ENCODE measurements around the gene UBE2QL1. TPM values are rescaled to one million over a fixed set of nuclear protein-coding genes. Genes with fewer than 3 reads are reported as not detected.

The UBE2QL1 gene
- total RNA-seq: under 1 TPM; 0.33 to 0.78 TPM

GRCh38 chr5:6448622-6449464 lies at the start of gene UBE2QL1:
TSS of gene UBE2QL1 (plus strand) at chr5:6448859. CDS start at chr5:6448894, 35 bp downstream.
- ATAC-seq (peak; percentile 48), DNase-seq (peak in 3 of 4 donors; percentile 16 to 39 (median 35))
- no peak for TF ChIP-seq POLR2A (IDR thresholded peaks at IDR 0.05)
- no peak for TF ChIP-seq CTCF (IDR thresholded peaks at IDR 0.05)
- H3K27ac ChIP-seq: no peak within 1 kb of the TSS
- peaks cover 0 to 9% of the 10 kb centered on the region in 2 donors for H3K27me3 ChIP-seq
- H3K36me3 ChIP-seq (replicated peaks in 1 of 2; ENCODE audit: insufficient read depth in 1 of 2, low read depth in 2 of 2): no peaks in the 10 kb centered on the region
- intact Hi-C loops (cut with DNase I): no loop called here
- WGBS, 2 donors: 0 to 2% methylated on average over 11 to 102 of the region's 103 CpGs
- H3K4me3 ChIP-seq: no peak within 1 kb of the TSS
- H3K9me3 ChIP-seq: no peaks in the 10 kb centered on the region
- peaks cover 7% of the 10 kb centered on the region for H3K4me1 ChIP-seq

DNA sequence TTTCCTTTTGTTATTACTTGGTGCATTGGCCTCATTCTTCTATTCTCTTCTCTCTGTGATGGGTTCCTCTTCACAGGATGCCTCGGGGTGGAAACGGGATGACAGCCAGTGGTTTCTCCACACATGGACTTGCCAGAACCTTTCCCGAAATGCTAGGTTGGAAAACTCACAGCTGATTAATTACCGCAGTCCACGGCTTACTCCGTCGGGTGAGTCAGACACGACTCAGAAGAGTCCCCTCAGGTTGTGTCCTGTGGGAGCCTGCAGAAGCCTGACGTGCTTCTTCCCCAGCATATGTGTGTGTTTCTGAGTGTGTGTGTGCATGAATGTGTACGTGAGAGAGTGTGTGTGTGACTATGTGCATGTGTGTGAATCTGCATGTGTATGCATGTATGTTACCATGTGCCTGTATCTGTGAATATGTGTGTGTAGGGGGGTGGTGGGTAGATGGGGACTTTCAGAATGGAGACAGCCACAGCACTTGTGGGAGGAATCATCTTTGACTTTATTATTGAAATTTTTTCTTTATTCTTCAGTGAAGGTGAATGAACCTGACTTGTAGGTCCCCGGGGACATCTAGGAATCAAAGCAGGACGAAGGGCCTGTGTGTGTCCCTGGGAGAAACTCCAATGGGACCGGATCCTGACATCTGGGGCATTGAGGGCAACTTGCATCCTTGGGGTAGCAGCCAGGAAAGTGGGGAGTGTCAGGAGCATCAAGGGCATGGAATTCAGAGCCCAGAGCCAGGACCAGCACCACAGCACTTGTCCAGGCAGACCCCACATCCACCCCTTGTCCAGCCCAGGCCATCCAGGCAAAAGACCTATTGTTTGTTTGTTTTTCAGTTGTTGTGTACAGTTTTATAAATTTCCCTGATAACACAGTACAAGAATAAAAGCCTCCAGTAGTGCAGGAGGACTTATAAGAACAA lies 48.4 kb upstream of the UBE2QL1 start:
- ATAC-seq (no peak), DNase-seq (no peak)
- intact Hi-C loops (cut with DNase I): no loop called here
- no peak for TF ChIP-seq POLR2A (IDR thresholded peaks at IDR 0.05)
- no peak for TF ChIP-seq CTCF (IDR thresholded peaks at IDR 0.05)
- Histone ChIP-seq H3K4me1 (no peaks in the 10 kb centered on the region), H3K36me3 (replicated peaks in 1 of 2; ENCODE audit: insufficient read depth in 1 of 2, low read depth in 2 of 2) (no peaks in the 10 kb centered on the region), H3K27ac (no peak overlapping the region), H3K4me3 (no peak overlapping the region), H3K27me3 (no peaks in the 10 kb centered on the region), H3K9me3 (no peaks in the 10 kb centered on the region)
- WGBS, 2 donors: 50 to 51% methylated on average over 13 of the region's 13 CpGs

DNA sequence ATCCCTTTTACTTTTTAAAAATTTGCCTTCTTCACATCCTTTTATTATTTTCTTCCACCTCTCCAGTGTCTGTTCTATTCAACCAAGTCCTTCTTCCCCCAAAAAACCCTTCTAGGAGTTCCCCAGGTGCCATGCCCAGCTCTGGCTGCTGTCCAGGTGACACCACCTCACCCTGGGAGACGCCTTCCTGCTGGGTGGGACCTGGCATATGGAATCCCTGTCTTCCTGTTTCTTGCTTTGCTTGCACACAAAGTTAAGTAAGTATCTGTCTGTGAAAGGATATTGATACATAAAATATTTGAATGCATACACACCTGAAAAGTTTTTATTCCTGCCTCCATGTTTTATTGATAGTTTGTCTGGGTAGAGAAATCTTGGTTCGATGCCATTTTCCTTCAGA lies 47.2 kb upstream of the UBE2QL1 start:
- no peaks in the 10 kb centered on the region for H3K27me3 ChIP-seq
- no peaks in the 10 kb centered on the region for H3K9me3 ChIP-seq
- ATAC-seq: no peak
- no peaks in the 10 kb centered on the region for H3K4me1 ChIP-seq
- H3K4me3 ChIP-seq: no peak overlapping the region
- TF ChIP-seq POLR2A (IDR thresholded peaks at IDR 0.05) (no peak), CTCF (IDR thresholded peaks at IDR 0.05) (no peak)
- WGBS, 2 donors: 53 to 63% methylated on average over 2 of the region's 2 CpGs
- intact Hi-C loops (cut with DNase I): no loop called here
- H3K36me3 ChIP-seq (replicated peaks in 1 of 2; ENCODE audit: insufficient read depth in 1 of 2, low read depth in 2 of 2): no peaks in the 10 kb centered on the region
- no peak for DNase-seq
- no peak overlapping the region for H3K27ac ChIP-seq

- TF ChIP-seq CTCF (IDR thresholded peaks at IDR 0.05) (no peak), POLR2A (IDR thresholded peaks at IDR 0.05) (no peak)
- DNase-seq: no peak
- Histone ChIP-seq H3K4me3 (no peak overlapping the region), H3K27me3 (no peaks in the 10 kb centered on the region), H3K27ac (no peak overlapping the region), H3K9me3 (no peaks in the 10 kb centered on the region), H3K4me1 (no peaks in the 10 kb centered on the region), H3K36me3 (replicated peaks in 1 of 2; ENCODE audit: insufficient read depth in 1 of 2, low read depth in 2 of 2) (no peaks in the 10 kb centered on the region)
- 69 to 75% methylated on average over 6 of the region's 6 CpGs for WGBS, 2 donors
- ATAC-seq: no peak
- intact Hi-C loops (cut with DNase I): no loop called here
Measured at GRCh38 chr5:6402939-6403338, 45.7 kb upstream of the UBE2QL1 start.

Data from body of pancreas (tissue), 4 donors.